ENCODE results near the gene PRIM2.

PRIM2 gene

DNA sequence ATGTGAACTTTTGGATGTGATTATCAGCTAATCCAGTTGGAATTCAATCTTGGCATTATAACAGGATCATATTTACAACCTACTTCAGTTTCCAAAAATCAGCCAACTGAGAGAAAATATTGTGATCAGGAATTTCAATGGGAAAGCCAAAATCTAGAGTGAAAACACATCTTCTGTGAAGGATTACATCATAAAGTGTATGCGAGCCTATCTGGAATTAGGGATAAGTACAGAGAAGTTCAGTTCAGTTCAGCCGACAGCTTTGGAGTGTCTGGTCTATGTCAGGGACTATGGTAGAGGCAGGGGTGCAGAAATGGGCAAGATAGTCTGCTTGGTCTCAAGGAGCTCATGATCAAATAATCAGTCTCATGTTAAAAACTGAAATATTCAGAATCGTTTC is 12.3 kb upstream of the PRIM2 start:
- no peak overlapping the region for H3K9ac ChIP-seq (ENCODE audit: low read length)
- H3K4me1 ChIP-seq (ENCODE audit: insufficient read depth, low read length, severe bottlenecking), result no peaks in the 10 kb centered on the region
- no peaks in the 10 kb centered on the region; the same call in 1 of the 2 replicates for H3K27me3 ChIP-seq (ENCODE audit: insufficient read depth, low read length)
- no peaks in the 10 kb centered on the region for H4K20me1 ChIP-seq (ENCODE audit: insufficient read depth, low read length)
- TF ChIP-seq, protein P1, sequence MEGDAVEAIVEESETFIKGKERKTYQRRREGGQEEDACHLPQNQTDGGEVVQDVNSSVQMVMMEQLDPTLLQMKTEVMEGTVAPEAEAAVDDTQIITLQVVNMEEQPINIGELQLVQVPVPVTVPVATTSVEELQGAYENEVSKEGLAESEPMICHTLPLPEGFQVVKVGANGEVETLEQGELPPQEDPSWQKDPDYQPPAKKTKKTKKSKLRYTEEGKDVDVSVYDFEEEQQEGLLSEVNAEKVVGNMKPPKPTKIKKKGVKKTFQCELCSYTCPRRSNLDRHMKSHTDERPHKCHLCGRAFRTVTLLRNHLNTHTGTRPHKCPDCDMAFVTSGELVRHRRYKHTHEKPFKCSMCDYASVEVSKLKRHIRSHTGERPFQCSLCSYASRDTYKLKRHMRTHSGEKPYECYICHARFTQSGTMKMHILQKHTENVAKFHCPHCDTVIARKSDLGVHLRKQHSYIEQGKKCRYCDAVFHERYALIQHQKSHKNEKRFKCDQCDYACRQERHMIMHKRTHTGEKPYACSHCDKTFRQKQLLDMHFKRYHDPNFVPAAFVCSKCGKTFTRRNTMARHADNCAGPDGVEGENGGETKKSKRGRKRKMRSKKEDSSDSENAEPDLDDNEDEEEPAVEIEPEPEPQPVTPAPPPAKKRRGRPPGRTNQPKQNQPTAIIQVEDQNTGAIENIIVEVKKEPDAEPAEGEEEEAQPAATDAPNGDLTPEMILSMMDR (IDR thresholded peaks at IDR 0.05; ENCODE audit: low read length), result no peak
- TF ChIP-seq EZH2 (IDR thresholded peaks at IDR 0.05; ENCODE audit: borderline replicate concordance, low read length), result no peak
- H3K79me2 ChIP-seq (ENCODE audit: insufficient read depth, low read length), result no peaks in the 10 kb centered on the region
- H3K9me3 ChIP-seq (ENCODE audit: low read length), result no peaks in the 10 kb centered on the region
- H2AFZ ChIP-seq (ENCODE audit: low read length), result no peak overlapping the region
- H3K4me3 ChIP-seq (ENCODE audit: low read depth, low read length, poor library complexity, severe bottlenecking), result no peak overlapping the region
- H3K27ac ChIP-seq (ENCODE audit: low read depth, low read length, poor library complexity, severe bottlenecking), result no peak overlapping the region
- H3K4me2 ChIP-seq (ENCODE audit: low read length), result no peak overlapping the region
- H3K9me2 ChIP-seq (ENCODE audit: low read depth, low read length), result no peaks in the 10 kb centered on the region
- H3F3A ChIP-seq (ENCODE audit: insufficient read depth, low read length), result no peaks in the 10 kb centered on the region
- H3K36me3 ChIP-seq (ENCODE audit: insufficient read depth, low read length), result no peaks in the 10 kb centered on the region

DNA sequence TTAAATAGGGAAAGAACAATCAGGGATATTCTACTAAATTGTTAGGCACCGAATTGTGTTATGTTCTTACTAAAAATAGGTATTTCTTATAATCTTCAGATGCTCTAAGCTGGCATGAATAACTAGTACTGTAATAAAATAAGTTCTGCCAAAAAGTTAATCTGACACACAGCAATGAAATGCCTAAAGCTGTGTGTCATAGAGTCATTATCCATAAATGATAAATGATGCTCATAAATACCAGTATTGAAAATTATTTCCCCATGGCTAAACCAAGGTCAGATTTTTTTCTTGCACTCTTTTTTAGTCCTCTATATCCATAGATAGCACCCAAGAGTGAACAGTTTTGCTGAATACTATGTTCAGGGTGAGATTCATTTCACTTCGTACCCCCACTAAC is 11.7 kb upstream of the PRIM2 start:
- no peaks in the 10 kb centered on the region for H3K9me3 ChIP-seq (ENCODE audit: low read length)
- no peak overlapping the region for H3K9ac ChIP-seq (ENCODE audit: low read length)
- no peaks in the 10 kb centered on the region for H3K36me3 ChIP-seq (ENCODE audit: insufficient read depth, low read length)
- no peak overlapping the region for H3K4me3 ChIP-seq (ENCODE audit: low read depth, low read length, poor library complexity, severe bottlenecking)
- TF ChIP-seq, protein P1 (IDR thresholded peaks at IDR 0.05; ENCODE audit: low read length), result no peak
- TF ChIP-seq EZH2 (IDR thresholded peaks at IDR 0.05; ENCODE audit: borderline replicate concordance, low read length), result no peak
- H3K4me2 ChIP-seq (ENCODE audit: low read length), result no peak overlapping the region
- no peaks in the 10 kb centered on the region for H3F3A ChIP-seq (ENCODE audit: insufficient read depth, low read length)
- no peaks in the 10 kb centered on the region; the same call in 1 of the 2 replicates for H3K27me3 ChIP-seq (ENCODE audit: insufficient read depth, low read length)
- no peaks in the 10 kb centered on the region for H3K4me1 ChIP-seq (ENCODE audit: insufficient read depth, low read length, severe bottlenecking)
- H3K27ac ChIP-seq (ENCODE audit: low read depth, low read length, poor library complexity, severe bottlenecking), result no peak overlapping the region
- no peak overlapping the region for H2AFZ ChIP-seq (ENCODE audit: low read length)
- no peaks in the 10 kb centered on the region for H3K79me2 ChIP-seq (ENCODE audit: insufficient read depth, low read length)
- no peaks in the 10 kb centered on the region for H3K9me2 ChIP-seq (ENCODE audit: low read depth, low read length)
- H4K20me1 ChIP-seq (ENCODE audit: insufficient read depth, low read length), result no peaks in the 10 kb centered on the region

DNA sequence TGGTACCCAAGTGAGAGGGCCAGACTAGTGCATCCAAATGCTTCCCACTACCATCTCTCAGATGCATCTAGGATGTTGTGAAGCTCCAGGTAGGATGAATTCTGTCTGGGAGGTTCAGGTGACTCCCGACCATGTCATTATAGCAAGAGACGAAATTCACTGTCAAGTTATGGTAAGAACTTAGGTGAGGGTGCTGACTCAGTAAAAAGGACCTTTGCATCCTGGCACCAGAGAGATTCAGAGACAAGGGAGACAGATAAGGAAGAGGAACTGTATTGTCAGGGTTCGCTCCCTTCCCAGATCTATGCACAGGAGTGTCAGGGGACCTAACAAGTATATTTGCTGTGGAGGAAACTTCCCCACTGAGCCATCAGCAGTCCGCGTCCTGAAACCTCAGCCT is 11.2 kb upstream of the PRIM2 start:
- H3K79me2 ChIP-seq (ENCODE audit: insufficient read depth, low read length), result no peaks in the 10 kb centered on the region
- no peak overlapping the region for H3K9ac ChIP-seq (ENCODE audit: low read length)
- H3F3A ChIP-seq (ENCODE audit: insufficient read depth, low read length), result no peaks in the 10 kb centered on the region
- H3K9me2 ChIP-seq (ENCODE audit: low read depth, low read length), result no peaks in the 10 kb centered on the region
- H3K36me3 ChIP-seq (ENCODE audit: insufficient read depth, low read length), result no peaks in the 10 kb centered on the region
- H3K4me1 ChIP-seq (ENCODE audit: insufficient read depth, low read length, severe bottlenecking), result no peaks in the 10 kb centered on the region
- H3K27ac ChIP-seq (ENCODE audit: low read depth, low read length, poor library complexity, severe bottlenecking), result no peak overlapping the region
- H3K9me3 ChIP-seq (ENCODE audit: low read length), result no peaks in the 10 kb centered on the region
- TF ChIP-seq, protein P1 (IDR thresholded peaks at IDR 0.05; ENCODE audit: low read length), result no peak
- no peak for TF ChIP-seq EZH2 (IDR thresholded peaks at IDR 0.05; ENCODE audit: borderline replicate concordance, low read length)
- no peak overlapping the region for H2AFZ ChIP-seq (ENCODE audit: low read length)
- H3K4me3 ChIP-seq (ENCODE audit: low read depth, low read length, poor library complexity, severe bottlenecking), result no peak overlapping the region
- H3K27me3 ChIP-seq (ENCODE audit: insufficient read depth, low read length), result no peaks in the 10 kb centered on the region; the same call in 1 of the 2 replicates
- no peak overlapping the region for H3K4me2 ChIP-seq (ENCODE audit: low read length)
- H4K20me1 ChIP-seq (ENCODE audit: insufficient read depth, low read length), result no peaks in the 10 kb centered on the region
